ENCODE results near the gene RNF8.

DNA sequence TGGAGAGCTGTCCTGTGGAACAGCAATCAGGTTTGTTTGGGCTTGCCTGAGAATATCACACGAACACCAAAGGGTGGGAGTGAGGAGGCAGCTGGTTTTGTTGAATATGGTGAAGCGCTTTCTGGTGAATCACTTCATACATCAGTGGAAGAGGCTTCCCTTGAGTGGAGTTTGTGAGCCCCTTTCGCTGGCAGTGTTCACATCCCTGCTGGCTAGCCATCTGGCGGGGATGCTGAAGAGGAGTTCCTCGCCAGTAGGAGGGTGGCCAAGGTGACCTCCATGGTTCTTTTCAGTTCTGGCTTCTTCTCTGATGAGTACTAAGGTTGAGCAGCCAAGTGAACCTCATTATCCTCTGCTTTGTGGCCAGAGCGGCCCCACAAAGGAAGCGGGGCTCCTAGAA is 37.7 kb upstream of the RNF8 start:
- TF ChIP-seq, protein P1, sequence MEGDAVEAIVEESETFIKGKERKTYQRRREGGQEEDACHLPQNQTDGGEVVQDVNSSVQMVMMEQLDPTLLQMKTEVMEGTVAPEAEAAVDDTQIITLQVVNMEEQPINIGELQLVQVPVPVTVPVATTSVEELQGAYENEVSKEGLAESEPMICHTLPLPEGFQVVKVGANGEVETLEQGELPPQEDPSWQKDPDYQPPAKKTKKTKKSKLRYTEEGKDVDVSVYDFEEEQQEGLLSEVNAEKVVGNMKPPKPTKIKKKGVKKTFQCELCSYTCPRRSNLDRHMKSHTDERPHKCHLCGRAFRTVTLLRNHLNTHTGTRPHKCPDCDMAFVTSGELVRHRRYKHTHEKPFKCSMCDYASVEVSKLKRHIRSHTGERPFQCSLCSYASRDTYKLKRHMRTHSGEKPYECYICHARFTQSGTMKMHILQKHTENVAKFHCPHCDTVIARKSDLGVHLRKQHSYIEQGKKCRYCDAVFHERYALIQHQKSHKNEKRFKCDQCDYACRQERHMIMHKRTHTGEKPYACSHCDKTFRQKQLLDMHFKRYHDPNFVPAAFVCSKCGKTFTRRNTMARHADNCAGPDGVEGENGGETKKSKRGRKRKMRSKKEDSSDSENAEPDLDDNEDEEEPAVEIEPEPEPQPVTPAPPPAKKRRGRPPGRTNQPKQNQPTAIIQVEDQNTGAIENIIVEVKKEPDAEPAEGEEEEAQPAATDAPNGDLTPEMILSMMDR (IDR thresholded peaks at IDR 0.05; ENCODE audit: poor library complexity) = no peak
- no peak for TF ChIP-seq EZH2phosphoT487 (IDR thresholded peaks at IDR 0.05; ENCODE audit: low read depth, severe bottlenecking, unreplicated experiment)

Measured in hepatocyte (in vitro differentiated cells).